ENCODE measurements around the gene TGFBI.

TGFBI gene

GRCh38 chr5:136067422-136067821 is 38.6 kb downstream of the TGFBI start:
- no peak for FAIRE-seq

- no peak for FAIRE-seq
These were observed 41.9 kb downstream of the TGFBI start for GRCh38 chr5:136070486-136071285.

GRCh38 chr5:136073714-136074529 is 45.1 kb downstream of the TGFBI start:
- FAIRE-seq = no peak

GRCh38 chr5:136075466-136075891 is 46.7 kb downstream of the TGFBI start:
- FAIRE-seq = no peak

GRCh38 chr5:136076067-136076466 is 47.3 kb downstream of the TGFBI start:
- no peak for FAIRE-seq

- no peak for FAIRE-seq
These were observed 48.2 kb downstream of the TGFBI start for GRCh38 chr5:136076881-136077445.

GRCh38 chr5:136079195-136079985 is 50.6 kb downstream of the TGFBI start:
- FAIRE-seq = no peak

- no peak for FAIRE-seq
These were observed 51.3 kb downstream of the TGFBI start for GRCh38 chr5:136080113-136080482.

- FAIRE-seq = no peak
These were observed 51.9 kb downstream of the TGFBI start for GRCh38 chr5:136080483-136081216.

GRCh38 chr5:136081217-136081591 is 52.4 kb downstream of the TGFBI start:
- FAIRE-seq = no peak

- no peak for FAIRE-seq
These were observed 53.8 kb downstream of the TGFBI start for GRCh38 chr5:136082390-136083193.

GRCh38 chr5:136084698-136085097 is 55.9 kb downstream of the TGFBI start:
- no peak for FAIRE-seq

- FAIRE-seq = no peak
These were observed 58.2 kb downstream of the TGFBI start for GRCh38 chr5:136086783-136087566.

GRCh38 chr5:136087961-136088871 is 59.4 kb downstream of the TGFBI start:
- FAIRE-seq = no peak

GRCh38 chr5:136089791-136090190 is 61.0 kb downstream of the TGFBI start:
- FAIRE-seq = no peak

- no peak for FAIRE-seq
These were observed 61.5 kb downstream of the TGFBI start for GRCh38 chr5:136090319-136090718.

GRCh38 chr5:136094189-136094912 is 65.6 kb downstream of the TGFBI start:
- no peak for FAIRE-seq

GRCh38 chr5:136094913-136095641 is 66.3 kb downstream of the TGFBI start:
- FAIRE-seq = no peak

All from G401.6 (cell line).